HepG2 (cell line): ENCODE data around the gene MMS19. TPM values are rescaled to one million over a fixed set of nuclear protein-coding genes. Genes with fewer than 3 reads are reported as not detected.

ENCODE experiments used
- FOXA3 ChIP-seq: IDR thresholded peaks from 2 replicates; pipeline ENCODE4 v1.6.1; 2016; ENCODE audit warnings: missing genetic modification reagents, missing compliant biosample characterization
- FOXP1 ChIP-seq, 2 experiments: fragments of 450-650 bp in 1 of 2; IDR thresholded peaks; 2 replicates each; pipeline ENCODE4 v1.6.1; 2017 to 2018; ENCODE audit warnings: antibody characterized with exemption in 1 of 2
- HOXA7 ChIP-seq: sonication (generic); formaldehyde crosslinking; IDR thresholded peaks from 2 replicates; pipeline ENCODE4 v1.8.1; 2022; ENCODE audit warnings: mild to moderate bottlenecking, missing genetic modification reagents, moderate library complexity
- IKZF1 ChIP-seq: fragments of 450-650 bp; IDR thresholded peaks from 2 replicates; pipeline ENCODE4 v1.7.1; 2016
- KDM5A ChIP-seq: fragments of 200-600 bp; sonication (generic); IDR thresholded peaks from 2 replicates; pipeline ENCODE4 v1.7.0; 2018; ENCODE audit warnings: antibody characterized with exemption, mild to moderate bottlenecking, low read length, borderline replicate concordance
- MED13 ChIP-seq: sonication (generic); formaldehyde crosslinking; IDR thresholded peaks from 2 replicates; pipeline ENCODE4 v1.5.0; 2020; ENCODE audit warnings: missing genetic modification reagents
- MLX ChIP-seq: IDR thresholded peaks from 2 replicates; pipeline ENCODE4 v1.6.1; 2016
- MLXIP ChIP-seq: sonication (generic); formaldehyde crosslinking; IDR thresholded peaks from 2 replicates; pipeline ENCODE4 v1.9.0; 2021; ENCODE audit warnings: missing genetic modification reagents, borderline replicate concordance
- PBX3 ChIP-seq: sonication (generic); formaldehyde crosslinking; IDR thresholded peaks from 2 replicates; pipeline ENCODE4 v1.8.1; 2023; ENCODE audit warnings: missing genetic modification reagents, inconsistent platforms, borderline replicate concordance
- SP140L ChIP-seq: sonication (generic); formaldehyde crosslinking; IDR thresholded peaks from 2 replicates; pipeline ENCODE4 v1.4.0; 2020; ENCODE audit warnings: missing genetic modification reagents, borderline replicate concordance
- TBX2 ChIP-seq: sonication (generic); formaldehyde crosslinking; IDR thresholded peaks from 2 replicates; pipeline ENCODE4 v1.5.0; 2020; ENCODE audit warnings: missing genetic modification reagents, mild to moderate bottlenecking, borderline replicate concordance
- TFE3 ChIP-seq: IDR thresholded peaks from 2 replicates; pipeline ENCODE4 v1.6.1; 2016
- TP53 ChIP-seq: sonication (generic); formaldehyde crosslinking; conservative IDR thresholded peaks from 2 replicates; pipeline ENCODE4 v1.4.0; 2020; ENCODE audit warnings: missing genetic modification reagents
- ZBTB10 ChIP-seq: sonication (generic); formaldehyde crosslinking; IDR thresholded peaks from 2 replicates; pipeline ENCODE4 v1.4.0; 2020; ENCODE audit warnings: missing genetic modification reagents, borderline replicate concordance
- ZFP62 ChIP-seq: sonication (generic); formaldehyde crosslinking; IDR thresholded peaks from 2 replicates; pipeline ENCODE4 v1.4.0; 2020; ENCODE audit warnings: missing genetic modification reagents
- ZKSCAN5 ChIP-seq: sonication (generic); formaldehyde crosslinking; IDR thresholded peaks from 2 replicates; pipeline ENCODE4 v1.5.1; 2020; ENCODE audit warnings: mild to moderate bottlenecking, missing genetic modification reagents
- ZNF235 ChIP-seq: sonication (generic); formaldehyde crosslinking; IDR thresholded peaks from 2 replicates; pipeline ENCODE4 v1.8.1; 2023; ENCODE audit warnings: mild to moderate bottlenecking, missing genetic modification reagents, borderline replicate concordance
- ZNF607 ChIP-seq: sonication (generic); formaldehyde crosslinking; IDR thresholded peaks from 2 replicates; pipeline ENCODE4 v1.5.1; 2020; ENCODE audit warnings: missing genetic modification reagents, mild to moderate bottlenecking, borderline replicate concordance
- ZNF616 ChIP-seq: sonication (generic); formaldehyde crosslinking; IDR thresholded peaks from 2 replicates; pipeline ENCODE4 v1.5.0; 2020; ENCODE audit warnings: low read depth, mild to moderate bottlenecking, missing genetic modification reagents
- polyA plus RNA-seq, 8 experiments: library from polyadenylated mRNA; depleted of rRNA in 3 of 8; stranded (reverse) in 7 of 8; unstranded in 1 of 8; fragments of >200 nt; fragmentation: Illumina TruSeq in 4 of 8; extraction: Trizol in 4 of 8; gene quantifications; 2 replicates each; pipeline versions ENCODE4 v1.2.1 to v1.2.3, GENCODE V29; 2011 to 2016; ENCODE audit warnings: low read depth in 4 of 8, missing spikeins in 1 of 8, mixed read lengths in 1 of 8; ENCODE audit not compliant: insufficient read depth in 1 of 8
- total RNA-seq, 5 experiments: library from RNA; depleted of rRNA; stranded (reverse); fragments of >200 nt; fragmentation: Illumina TruSeq; extraction: Trizol; gene quantifications; 2 replicates each; pipeline ENCODE4 v1.2.3, GENCODE V29; 2016; ENCODE audit warnings: low read depth in 1 of 5

Gene MMS19
- total and polyA plus RNA-seq, 2 of the 13 experiments (the other 11 are each of a cell fraction or from before 2014, with no cell fraction given) = 76.4 to 107 TPM

- TF ChIP-seq ZBTB10 (CRISPR knock-in tag) = no peak
- 0 out of 2 replicates have a peak, but pooled peaks have one; percentile 44 for TF ChIP-seq TFE3 (CRISPR knock-in tag)
- 0 out of 2 replicates have a peak, but pooled peaks have one; percentile 34 for TF ChIP-seq ZNF607 (CRISPR knock-in tag)
- TF ChIP-seq TBX2 (CRISPR knock-in tag) = no peak
- TF ChIP-seq IKZF1 = no peak
- TF ChIP-seq FOXP1 (IDR thresholded peaks at IDR 0.05) = no peak
- TF ChIP-seq FOXP1 (CRISPR knock-in tag; IDR thresholded peaks at IDR 0.05) = no peak
- TF ChIP-seq SP140L (CRISPR knock-in tag) = no peak
- TF ChIP-seq TP53 (CRISPR knock-in tag) = no peak
- no peak for TF ChIP-seq PBX3 (CRISPR knock-in tag)
- no peak for TF ChIP-seq ZFP62 (CRISPR knock-in tag)
- no peak for TF ChIP-seq ZNF616 (CRISPR knock-in tag)
- no peak for TF ChIP-seq ZNF235 (CRISPR knock-in tag)
- no peak for TF ChIP-seq MLX
- no peak for TF ChIP-seq KDM5A
- TF ChIP-seq ZKSCAN5 = no peak; the same call in 1 of the 2 replicates
- TF ChIP-seq MLXIP (CRISPR knock-in tag) = no peak
- TF ChIP-seq MED13 (CRISPR knock-in tag) = no peak
- no peak for TF ChIP-seq HOXA7 (CRISPR knock-in tag)
- TF ChIP-seq FOXA3 = peak; percentile 34; the same call in 1 of the 2 replicates
Measured at GRCh38 chr10:97497572-97498075, 598 bp downstream of the MMS19 start (continued).
